GM12878 (cell line): ENCODE results near the gene EYA4. TPM values are rescaled to one million over a fixed set of nuclear protein-coding genes. Genes with fewer than 3 reads are reported as not detected.

ENCODE experiments used
- ATAC-seq: fragments of 200-7000 bp; cut with Tn5 transposase; 3 replicates; pipeline ENCODE4 v1.9.1; 2020; ENCODE audit warnings: mild to moderate bottlenecking, moderate library complexity
- BruUV-seq: library from RNA; stranded (reverse); fragments of 400-500 nt; replicated peaks from 2 replicates; lab custom pipeline; 2021; lab: Mats Ljungman, UMichigan
- CTCF ChIA-PET: fragments of 300-600 bp; sonication (Branson Sonifier 250); formaldehyde crosslinking; extraction: SDS; loops from one replicate; lab custom pipeline; 2021; ENCODE audit warnings: inconsistent platforms; lab: Yijun Ruan, JAX
- POLR2A ChIA-PET: fragments of 350-600 bp; formaldehyde crosslinking; extraction: SDS; loops from one replicate; lab custom pipeline; 2021; ENCODE audit warnings: inconsistent platforms; lab: Charles Lee
- RAD21 ChIA-PET: fragments of 300-600 bp; sonication (Branson Sonifier 250); formaldehyde crosslinking; loops from one replicate; lab custom pipeline; 2023; ENCODE audit warnings: antibody characterized with exemption; ENCODE audit not compliant: unreplicated experiment; lab: Charles Lee
- SMC1A ChIA-PET: fragments of 300-600 bp; sonication (Branson Sonifier 250); formaldehyde crosslinking; loops from one replicate; lab custom pipeline; 2023; ENCODE audit not compliant: unreplicated experiment, uncharacterized antibody; lab: Charles Lee
- DNase-seq: peaks from one replicate; pipeline ENCODE4 v3.0.0-alpha.2; 2011; ENCODE audit warnings: low read depth, low spot score
- FAIRE-seq: peaks from 3 replicates; lab custom pipeline; 2011; peaks lifted over from hg19 to GRCh38; lab: Jason Lieb, UNC
- H2AFZ ChIP-seq: 2 replicates; pipeline ENCODE4 v1.6.0; 2011; ENCODE audit warnings: low read depth, low read length, control low read depth; ENCODE audit not compliant: control insufficient read depth
- H3K27ac ChIP-seq: 2 replicates; pipeline ENCODE4 v1.5.1; 2011; ENCODE audit warnings: control low read depth; ENCODE audit not compliant: control insufficient read depth, insufficient read depth
- H3K27me3 ChIP-seq, 2 experiments: replicated peaks in 1 of 2; 2 replicates each; pipeline versions ENCODE4 v1.6.0 to v1.6.1; 2011; ENCODE audit warnings: low read length in 1 of 2; ENCODE audit not compliant: control insufficient read depth in 2 of 2, insufficient read depth in 2 of 2
- H3K36me3 ChIP-seq, 2 experiments: 2 replicates each; pipeline ENCODE4 v1.5.1; 2011; ENCODE audit warnings: low read length in 1 of 2; ENCODE audit not compliant: control insufficient read depth in 2 of 2, insufficient read depth in 2 of 2
- H3K4me1 ChIP-seq: 2 replicates; pipeline ENCODE4 v1.6.1; 2011; ENCODE audit warnings: mild to moderate bottlenecking, low read length, moderate library complexity, mixed read lengths; ENCODE audit not compliant: control insufficient read depth, insufficient read depth
- H3K4me2 ChIP-seq: 2 replicates; pipeline ENCODE4 v1.6.0; 2011; ENCODE audit warnings: control low read depth; ENCODE audit not compliant: control insufficient read depth, insufficient read depth
- H3K4me3 ChIP-seq: fragments of 200-600 bp; sonication (generic); 2 replicates; pipeline ENCODE4 v1.5.1; 2016
- H3K79me2 ChIP-seq: 2 replicates; pipeline ENCODE4 v1.6.0; 2011; ENCODE audit warnings: low read length; ENCODE audit not compliant: control insufficient read depth, insufficient read depth
- H3K9ac ChIP-seq: 2 replicates; pipeline ENCODE4 v1.8.0; 2011; ENCODE audit warnings: low read length, control low read depth, mixed read lengths; ENCODE audit not compliant: control insufficient read depth, insufficient read depth
- H3K9me3 ChIP-seq: replicated peaks from 3 replicates; pipeline ENCODE4 v1.5.1; 2011; ENCODE audit warnings: mild to moderate bottlenecking, low read length; ENCODE audit not compliant: control insufficient read depth, insufficient read depth
- H4K20me1 ChIP-seq: 2 replicates; pipeline ENCODE4 v1.6.0; 2011; ENCODE audit not compliant: control insufficient read depth, insufficient read depth
- ASH2L ChIP-seq: fragments of 300-600, 200-600 bp; sonication (generic); IDR thresholded peaks from 2 replicates; pipeline ENCODE4 v1.6.1; 2017; ENCODE audit warnings: low read depth, mild to moderate bottlenecking, borderline replicate concordance
- BRCA1 ChIP-seq: IDR thresholded peaks from 2 replicates; pipeline ENCODE4 v1.6.1; 2011; ENCODE audit warnings: low read depth, low read length, improper control_type of control experiment
- IKZF2 ChIP-seq, 2 experiments: fragments of 450-650 bp; IDR thresholded peaks; 2 replicates each; pipeline ENCODE4 v1.6.1; 2017; ENCODE audit warnings: mild to moderate bottlenecking in 2 of 2, moderate library complexity in 2 of 2
- MTA2 ChIP-seq: fragments of 450-650 bp; IDR thresholded peaks from 2 replicates; pipeline ENCODE4 v1.6.1; 2016; ENCODE audit warnings: low read depth, mild to moderate bottlenecking, moderate library complexity
- PML ChIP-seq: IDR thresholded peaks from 2 replicates; pipeline ENCODE4 v1.6.1; 2012; ENCODE audit warnings: low read length, inconsistent platforms
- RBBP5 ChIP-seq: fragments of 200-600 bp; sonication (generic); conservative IDR thresholded peaks from 2 replicates; pipeline ENCODE4 v1.6.1; 2016
- SMARCA5 ChIP-seq: fragments of 450-650 bp; IDR thresholded peaks from 2 replicates; pipeline ENCODE4 v1.6.1; 2017; ENCODE audit warnings: mild to moderate bottlenecking
- SRF ChIP-seq, 2 experiments: IDR thresholded peaks; 2 replicates each; pipeline ENCODE4 v1.6.1; 2011; ENCODE audit warnings: low read depth in 2 of 2, low read length in 2 of 2, mild to moderate bottlenecking in 1 of 2, moderate library complexity in 1 of 2
- TARDBP ChIP-seq: IDR thresholded peaks from 2 replicates; pipeline ENCODE4 v1.6.1; 2016; ENCODE audit warnings: borderline replicate concordance
- ZNF384 ChIP-seq: IDR thresholded peaks from 2 replicates; pipeline ENCODE4 v1.6.1; 2012; ENCODE audit warnings: low read depth, mild to moderate bottlenecking, low read length, improper control_type of control experiment, borderline replicate concordance
- ZNF622 ChIP-seq: fragments of 450-650 bp; IDR thresholded peaks from 2 replicates; pipeline ENCODE4 v1.6.1; 2017; ENCODE audit warnings: mild to moderate bottlenecking, inconsistent platforms
- WGBS: methylation state at CpG from one replicate; pipeline ENCODE4 v1.1.6; 2016; ENCODE audit warnings: low lambda C conversion rate; ENCODE audit not compliant: insufficient replicate concordance, insufficient coverage; ENCODE audit errors: missing lambda C conversion rate; 5-methylcytosine and 5-hydroxymethylcytosine counted together
- in situ Hi-C: fragments of 300-500 bp; cut with MboI; formaldehyde crosslinking; loops from 9 replicates; pipeline ENCODE4 v1.14.3; 2018; ENCODE audit warnings: mixed read lengths
- intact Hi-C: fragments of 100-400 bp; cut with micrococcal nuclease; formaldehyde crosslinking; loops from one replicate; pipeline ENCODE4 v1.14.2; 2022; ENCODE audit not compliant: unreplicated experiment
- polyA plus RNA-seq, 11 experiments: library from polyadenylated mRNA; depleted of rRNA in 4 of 11; unstranded in 6 of 11; stranded (reverse) in 5 of 11; fragments of >200 nt; fragmentation: Nextera tagmentation in 4 of 11; fragmentation: Illumina TruSeq in 1 of 11; extraction: Ambion mirVana in 4 of 11; extraction: Trizol in 1 of 11; gene quantifications; 1 replicate in 1 of 11; 2 replicates in 10 of 11; pipeline versions ENCODE4 v1.2.1 to v1.2.3, GENCODE V29; 2011 to 2016; ENCODE audit warnings: inconsistent platforms in 2 of 11, missing spikeins in 2 of 11, low read depth in 1 of 11
- total RNA-seq, 4 experiments: library from RNA; depleted of rRNA in 3 of 4; stranded (reverse); fragments of >200 nt in 3 of 4; fragmentation: Illumina TruSeq in 1 of 4; extraction: Trizol in 1 of 4; gene quantifications; 2 replicates each; pipeline versions ENCODE4 v1.2.1 to v1.2.3, GENCODE V29; 2013 to 2021
- TF ChIP-seq, protein P1 (sequence below): fragments of 450-650 bp; IDR thresholded peaks from 2 replicates; pipeline ENCODE4 v1.6.1; 2018; ENCODE audit warnings: borderline replicate concordance, mild to moderate bottlenecking; ENCODE audit not compliant: partially characterized antibody
- TF ChIP-seq, protein P2 (sequence below): fragments of 450-650 bp; IDR thresholded peaks from 2 replicates; pipeline ENCODE4 v1.6.1; 2016; ENCODE audit warnings: mild to moderate bottlenecking

The EYA4 gene
- total and polyA plus RNA-seq, 10 of the 15 experiments (the other 5 are each of a cell fraction or from before 2014, with no cell fraction given), result 0.02 TPM; not detected in 9

DNA sequence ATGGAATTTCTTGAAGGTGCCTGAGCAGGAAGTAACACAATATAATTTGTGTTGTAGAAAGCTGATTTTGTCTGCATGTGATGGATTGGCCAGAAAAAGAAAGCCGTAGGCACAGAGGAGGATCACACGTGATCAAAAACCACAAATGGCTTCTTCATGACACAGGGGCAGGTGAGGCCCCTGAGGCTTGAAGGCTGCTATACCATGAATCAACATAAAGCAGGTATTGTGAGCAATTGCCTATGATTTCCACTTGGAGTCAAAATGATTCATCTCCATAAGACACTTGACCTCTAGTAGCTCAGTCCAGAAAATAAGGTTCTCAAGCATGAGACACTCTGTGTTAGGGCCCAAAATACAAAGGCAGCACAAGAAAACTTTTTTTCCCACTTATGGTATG lies 42.4 kb upstream of the EYA4 start:
- SMC1A ChIA-PET, result no interaction called here
- Histone ChIP-seq H3K27ac (no peak overlapping the region), H3K79me2 (no peaks in the 10 kb centered on the region), H4K20me1 (no peaks in the 10 kb centered on the region), H3K4me2 (no peak overlapping the region), H2AFZ (no peak overlapping the region), H3K36me3 (no peaks in the 10 kb centered on the region), H3K27me3 (no peaks in the 10 kb centered on the region), H3K9me3 (no peaks in the 10 kb centered on the region), H3K9ac (no peak overlapping the region), H3K4me1 (no peaks in the 10 kb centered on the region), H3K4me3 (no peak overlapping the region)
- TF ChIP-seq MTA2, result no peak
- no peak for TF ChIP-seq ASH2L
- TF ChIP-seq SRF (IDR thresholded peaks at IDR 0.05; ENCODE audit: low read depth in 2 of 2, low read length in 2 of 2), result no peak
- TF ChIP-seq, protein P1, sequence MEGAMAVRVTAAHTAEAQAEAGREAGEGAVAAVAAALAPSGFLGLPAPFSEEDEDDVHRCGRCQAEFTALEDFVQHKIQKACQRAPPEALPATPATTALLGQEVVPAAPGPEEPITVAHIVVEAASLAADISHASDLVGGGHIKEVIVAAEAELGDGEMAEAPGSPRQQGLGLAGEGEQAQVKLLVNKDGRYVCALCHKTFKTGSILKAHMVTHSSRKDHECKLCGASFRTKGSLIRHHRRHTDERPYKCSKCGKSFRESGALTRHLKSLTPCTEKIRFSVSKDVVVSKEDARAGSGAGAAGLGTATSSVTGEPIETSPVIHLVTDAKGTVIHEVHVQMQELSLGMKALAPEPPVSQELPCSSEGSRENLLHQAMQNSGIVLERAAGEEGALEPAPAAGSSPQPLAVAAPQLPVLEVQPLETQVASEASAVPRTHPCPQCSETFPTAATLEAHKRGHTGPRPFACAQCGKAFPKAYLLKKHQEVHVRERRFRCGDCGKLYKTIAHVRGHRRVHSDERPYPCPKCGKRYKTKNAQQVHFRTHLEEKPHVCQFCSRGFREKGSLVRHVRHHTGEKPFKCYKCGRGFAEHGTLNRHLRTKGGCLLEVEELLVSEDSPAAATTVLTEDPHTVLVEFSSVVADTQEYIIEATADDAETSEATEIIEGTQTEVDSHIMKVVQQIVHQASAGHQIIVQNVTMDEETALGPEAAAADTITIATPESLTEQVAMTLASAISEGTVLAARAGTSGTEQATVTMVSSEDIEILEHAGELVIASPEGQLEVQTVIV, result no peak
- no peak for TF ChIP-seq RBBP5
- TF ChIP-seq TARDBP, result no peak
- TF ChIP-seq, protein P2, sequence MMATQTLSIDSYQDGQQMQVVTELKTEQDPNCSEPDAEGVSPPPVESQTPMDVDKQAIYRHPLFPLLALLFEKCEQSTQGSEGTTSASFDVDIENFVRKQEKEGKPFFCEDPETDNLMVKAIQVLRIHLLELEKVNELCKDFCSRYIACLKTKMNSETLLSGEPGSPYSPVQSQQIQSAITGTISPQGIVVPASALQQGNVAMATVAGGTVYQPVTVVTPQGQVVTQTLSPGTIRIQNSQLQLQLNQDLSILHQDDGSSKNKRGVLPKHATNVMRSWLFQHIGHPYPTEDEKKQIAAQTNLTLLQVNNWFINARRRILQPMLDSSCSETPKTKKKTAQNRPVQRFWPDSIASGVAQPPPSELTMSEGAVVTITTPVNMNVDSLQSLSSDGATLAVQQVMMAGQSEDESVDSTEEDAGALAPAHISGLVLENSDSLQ, result no peak
- TF ChIP-seq ZNF384, result no peak
- TF ChIP-seq BRCA1, result no peak
- no peak for TF ChIP-seq ZNF622
- TF ChIP-seq SMARCA5, result no peak
- no peak for TF ChIP-seq IKZF2 (IDR thresholded peaks at IDR 0.05)
- no peak for TF ChIP-seq PML
- CTCF ChIA-PET, result interaction anchor here (1.6 kb wide), 1 partner anchor 13 kb away, joined by 7 read pairs; no protein-coding TSS in a partner anchor
- RAD21 ChIA-PET, result no interaction called here
- FAIRE-seq (no peak), ATAC-seq (no peak), DNase-seq (no peak)
- POLR2A ChIA-PET, result no interaction called here
- intact Hi-C loops (no loop called here), in situ Hi-C loops (loop anchor here (25.0 kb wide), 1 partner anchor 889 kb away; no protein-coding TSS in a partner anchor)
- no TSS peak for BruUV-seq
- WGBS, result 18% methylated on average over 2 of the region's 2 CpGs
